T-helper 9 cell (primary cell): Measurements from ENCODE around the gene HSD3B7.
A peak's percentile ranks its signal among the peaks of the same experiment; 100 is the strongest.
"Not testable (repeated sequence)": the region's sequence is repeated elsewhere in the genome, so short reads cannot be mapped to it uniquely, and the experiment has no call there.

ENCODE experiments used
- DNase-seq: peaks from one replicate; pipeline ENCODE4 v3.0.0-alpha.2; 2020
- total RNA-seq, 2 donors: gene quantifications; one replicate each; lab custom pipeline; 2026; lab: John Stamatoyannopoulos, UW

The HSD3B7 gene
- total RNA-seq, result 0.24 to 1.4 reads per million in 2 donors

DNA sequence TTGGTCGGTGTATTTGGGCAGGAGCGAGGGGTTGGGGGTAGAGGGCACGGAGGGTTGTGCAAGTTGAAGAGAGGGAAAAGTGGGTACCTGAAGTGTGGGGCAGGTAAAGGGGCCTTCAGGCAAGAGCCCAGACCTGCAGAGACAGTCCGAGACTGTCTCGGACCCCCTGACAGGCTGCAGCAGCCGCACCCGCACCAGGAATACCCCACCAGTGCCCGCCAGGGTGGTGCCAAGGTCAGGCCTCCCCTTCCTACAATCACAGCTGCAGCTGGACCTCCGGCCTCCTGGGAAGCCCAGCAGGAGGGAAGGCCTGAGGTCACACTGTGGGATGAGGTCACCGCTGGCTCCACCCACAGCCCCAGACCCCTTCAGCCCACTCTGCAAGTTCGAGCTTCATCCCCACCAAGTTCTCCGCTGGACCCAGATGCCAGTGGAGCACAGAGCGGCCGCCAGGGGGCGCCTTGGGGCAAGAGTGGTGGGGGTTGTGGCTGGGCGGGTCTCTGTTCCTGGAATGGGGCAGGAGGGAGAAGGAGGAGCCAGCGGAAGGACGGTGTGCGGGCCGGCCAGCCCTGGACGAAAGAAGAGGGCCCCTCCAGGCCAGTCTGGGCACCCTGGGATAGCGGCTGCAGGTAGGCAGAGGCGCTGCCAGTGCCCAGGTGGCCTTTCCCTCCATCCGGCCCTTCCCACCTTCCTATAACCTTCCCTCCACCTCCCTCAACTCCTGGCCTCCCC lies at the start of gene HSD3B7:
Gene HSD3B7 (plus strand): TSS at position 539 of the 732 bp plus-strand sequence. CDS start 452 bp downstream, outside the sequence.
- DNase-seq, result peak; percentile 84

DNA sequence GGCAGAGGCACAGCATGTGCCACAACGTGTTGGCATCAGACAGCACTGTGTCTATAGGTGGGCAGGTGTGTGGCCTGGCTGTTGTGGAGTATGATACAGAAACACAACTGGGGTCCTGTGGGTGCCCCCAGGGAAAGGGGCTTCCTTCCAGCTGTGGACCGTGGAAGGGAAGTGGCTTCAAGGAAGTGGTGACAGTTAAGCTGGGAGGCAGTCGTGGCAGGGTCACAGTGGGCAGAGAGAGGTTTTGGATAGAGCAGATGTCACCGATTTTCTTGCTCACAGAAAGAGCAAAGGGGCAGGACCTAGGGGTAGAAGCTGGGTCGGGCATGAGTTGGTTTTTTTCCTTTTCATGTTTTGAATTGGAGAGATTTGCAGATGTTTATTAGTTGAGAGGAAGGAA lies 47.3 kb upstream of the HSD3B7 start:
- DNase-seq, result no peak

DNA sequence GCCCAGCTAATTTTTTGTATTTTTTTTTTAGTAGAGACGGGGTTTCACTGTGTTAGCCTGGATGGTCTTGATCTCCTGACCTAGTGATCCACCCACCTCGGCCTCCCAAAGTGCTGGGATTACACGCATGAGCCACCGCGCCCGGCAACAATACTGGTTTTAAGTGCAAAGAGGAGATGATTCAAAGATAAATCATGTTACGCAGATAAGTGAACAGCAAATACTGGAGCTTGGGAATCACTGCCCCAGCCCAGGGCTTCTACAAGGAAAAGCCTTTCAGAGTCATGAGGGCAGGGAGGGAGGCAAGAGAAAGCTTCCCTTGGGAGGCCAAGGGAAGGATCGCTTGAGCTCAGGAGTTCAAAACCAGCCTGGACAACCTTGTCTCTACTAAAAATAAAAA lies 45.4 kb upstream of the HSD3B7 start:
- not testable (repeated sequence) for DNase-seq

DNA sequence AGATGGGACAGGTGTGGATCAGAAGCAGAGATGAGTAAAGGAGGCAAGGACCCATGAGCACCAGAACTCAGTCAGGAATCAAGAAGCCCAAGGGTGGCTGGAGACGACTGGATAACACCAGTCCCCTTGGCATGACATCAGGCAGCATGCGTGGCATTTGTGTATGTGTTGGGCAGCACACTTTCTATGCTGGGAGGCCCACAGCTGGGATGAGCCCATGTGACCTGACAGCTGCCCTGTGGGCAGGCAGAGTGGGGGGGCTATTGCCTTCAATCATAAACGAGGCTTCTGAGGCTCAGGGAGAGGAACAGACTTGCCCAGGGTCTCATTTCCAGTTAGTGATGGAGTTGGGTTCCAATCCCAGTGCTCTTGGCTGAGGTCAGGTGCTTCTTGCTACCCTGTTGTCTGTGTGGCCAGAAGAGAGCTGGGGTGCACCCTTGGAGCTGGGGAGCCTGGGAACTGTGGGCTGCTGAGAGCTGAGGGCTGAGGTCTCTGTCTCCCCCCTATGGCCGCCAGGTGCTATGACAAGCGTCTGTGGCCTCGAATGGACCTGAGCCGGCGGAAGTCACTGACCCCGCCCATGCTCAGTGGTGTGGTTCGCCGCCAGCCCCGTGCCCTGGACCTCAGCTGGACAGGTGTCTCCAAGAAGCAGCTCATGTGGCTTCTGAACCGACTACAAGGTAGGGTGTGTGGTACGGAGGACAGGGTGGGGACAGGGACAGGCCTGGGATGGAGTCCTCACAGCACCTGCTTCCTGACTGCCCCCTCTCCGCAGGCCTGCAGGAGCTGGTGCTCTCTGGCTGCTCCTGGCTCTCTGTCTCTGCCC lies 43.2 kb upstream of the HSD3B7 start:
- peak; percentile 50 for DNase-seq

DNA sequence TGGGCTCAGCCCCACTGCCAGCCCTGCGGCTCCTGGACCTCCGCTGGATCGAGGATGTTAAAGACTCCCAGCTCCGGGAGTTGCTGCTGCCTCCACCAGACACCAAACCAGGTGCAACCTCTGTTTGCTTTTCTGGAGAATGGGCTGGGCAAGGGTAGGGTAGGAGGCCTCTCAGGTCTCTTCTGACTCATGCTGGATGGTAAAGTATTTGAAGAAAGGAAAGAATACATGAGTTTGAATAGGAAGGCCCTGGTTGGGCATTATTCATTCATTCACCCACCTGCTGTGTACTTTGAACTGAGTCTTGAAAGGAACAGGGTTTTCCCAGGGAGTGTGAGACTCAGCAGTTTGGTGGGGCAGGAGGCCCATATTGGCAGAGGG lies 42.6 kb upstream of the HSD3B7 start:
- DNase-seq, result no peak

GRCh38 chr16:30944352-30944751 lies 40.7 kb upstream of the HSD3B7 start:
- DNase-seq, result no peak

DNA sequence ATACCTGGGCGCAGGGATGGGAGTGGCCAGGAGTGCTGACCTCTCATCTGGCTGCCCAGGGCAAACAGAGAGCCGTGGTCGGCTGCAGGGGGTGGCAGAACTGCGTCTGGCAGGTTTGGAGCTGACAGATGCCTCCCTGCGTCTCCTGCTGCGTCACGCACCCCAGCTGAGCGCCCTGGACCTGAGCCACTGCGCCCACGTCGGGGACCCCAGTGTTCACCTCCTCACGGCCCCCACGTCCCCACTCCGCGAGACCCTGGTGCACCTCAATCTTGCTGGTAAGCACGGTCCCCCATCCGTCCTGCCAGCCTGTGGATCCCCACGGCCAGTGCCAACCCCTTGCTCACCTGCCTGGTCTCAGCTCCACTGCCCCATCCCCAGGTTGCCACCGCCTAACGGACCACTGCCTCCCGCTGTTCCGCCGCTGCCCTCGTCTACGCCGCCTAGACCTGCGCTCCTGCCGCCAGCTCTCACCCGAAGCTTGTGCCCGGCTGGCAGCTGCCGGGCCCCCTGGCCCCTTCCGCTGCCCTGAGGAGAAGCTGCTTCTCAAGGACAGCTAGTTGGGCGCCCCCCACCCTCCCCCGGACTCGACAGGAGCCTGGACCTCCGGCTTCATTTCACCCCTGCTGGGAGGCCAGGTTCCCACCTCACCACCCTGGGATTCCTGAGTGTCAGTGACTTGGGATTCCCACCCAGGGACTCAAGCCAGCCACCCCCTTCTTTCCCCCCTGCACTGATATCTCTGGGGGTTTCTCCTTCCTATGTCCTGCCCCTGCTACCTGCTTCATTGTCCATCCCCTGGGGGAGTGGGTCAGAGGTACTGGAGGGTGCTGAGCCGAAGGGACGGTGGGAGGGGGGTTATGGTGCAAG lies 38.1 kb upstream of the HSD3B7 start:
- no peak for DNase-seq

- DNase-seq, result no peak
Measured at GRCh38 chr16:30947541-30947858, 37.5 kb upstream of the HSD3B7 start.

GRCh38 chr16:30947859-30948666 lies 36.9 kb upstream of the HSD3B7 start:
- DNase-seq, result no peak

- DNase-seq, result no peak
Measured at GRCh38 chr16:30948667-30949649, 36.0 kb upstream of the HSD3B7 start, which contains the start of gene ORAI3. TSS of gene ORAI3 (plus strand) at chr16:30949068. CDS start at chr16:30949290, 222 bp downstream.

DNA sequence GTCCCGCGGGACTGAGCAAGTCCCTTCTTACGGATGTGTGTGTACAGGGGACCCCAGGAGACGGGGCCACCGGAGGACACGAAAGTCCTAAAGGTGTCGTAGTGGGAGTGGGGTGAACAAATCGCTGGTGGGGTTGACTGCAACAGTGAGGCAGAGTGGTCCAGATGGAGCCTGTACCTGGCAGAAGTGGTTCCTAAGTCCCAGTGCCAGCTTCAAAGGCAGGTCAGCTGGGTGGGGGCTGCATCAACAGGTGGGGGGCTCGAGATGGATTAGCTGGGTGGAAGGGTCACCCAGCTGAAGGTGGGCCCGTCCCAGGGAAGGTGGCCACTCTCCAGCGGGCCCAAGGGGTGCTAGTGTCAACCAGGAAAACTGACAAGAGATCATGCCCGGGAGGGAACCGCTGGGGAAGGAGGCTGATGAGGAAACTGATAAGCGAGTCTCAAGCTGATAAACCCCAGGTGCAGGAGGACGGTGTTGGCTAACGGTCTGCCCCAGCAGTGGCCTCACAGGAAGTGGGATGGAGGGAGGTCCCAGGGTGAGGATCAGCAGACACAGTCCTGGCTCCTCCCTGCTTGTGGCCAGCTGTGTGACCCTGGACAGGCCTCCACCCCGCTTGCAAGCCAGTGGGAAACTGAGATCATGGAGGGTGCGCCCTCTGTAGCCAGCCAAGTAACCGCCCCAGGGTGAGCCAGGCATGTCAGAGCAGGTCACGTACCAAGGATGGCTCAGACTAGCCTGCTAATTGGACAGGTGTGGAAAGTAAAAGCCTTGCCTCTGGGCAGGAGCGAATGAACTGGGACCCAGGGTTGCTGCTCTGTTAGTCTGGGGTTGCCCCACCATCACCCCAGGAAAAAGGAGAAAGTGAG lies 35.1 kb upstream of the HSD3B7 start:
- no peak for DNase-seq

- no peak for DNase-seq
Measured at GRCh38 chr16:30950516-30951065, 34.4 kb upstream of the HSD3B7 start.

DNA sequence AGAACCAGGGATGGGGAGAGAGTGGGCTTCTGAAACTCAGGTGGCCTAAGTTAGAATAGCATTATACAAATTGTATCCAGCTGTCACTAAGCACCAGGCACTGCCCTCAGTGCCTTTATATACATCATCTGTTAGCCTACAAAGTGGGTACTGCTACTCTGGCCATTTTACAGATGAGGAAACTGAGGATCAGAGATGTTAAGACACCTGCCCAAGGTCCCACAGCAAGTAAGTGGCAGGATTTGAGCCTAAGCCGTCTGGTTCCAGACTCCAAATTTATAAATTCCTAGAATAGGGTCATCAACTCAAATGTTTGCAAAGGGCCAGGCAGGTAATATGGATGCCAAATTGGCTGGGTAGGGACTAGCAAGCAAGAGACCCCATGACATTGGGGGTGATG lies 33.8 kb upstream of the HSD3B7 start:
- no peak for DNase-seq

DNA sequence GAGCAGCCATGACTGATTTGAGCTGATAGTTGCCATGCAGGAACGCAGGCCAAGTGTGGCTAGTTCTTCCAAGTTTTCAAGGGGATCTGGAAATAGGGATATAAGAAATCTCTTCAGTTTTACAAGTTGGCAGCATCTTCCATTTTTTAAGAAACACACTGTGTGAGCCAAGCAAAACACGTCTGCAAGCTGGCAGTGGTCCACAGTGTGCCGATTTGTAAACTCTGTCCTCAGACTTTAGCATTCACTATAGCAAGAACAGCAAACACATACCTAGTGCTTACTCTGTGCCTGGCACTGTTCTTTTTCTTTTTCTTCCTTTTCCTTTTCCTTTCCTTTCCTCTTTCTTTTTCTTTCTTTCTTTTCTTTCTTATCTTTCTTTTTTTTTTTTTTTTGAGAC lies 33.3 kb upstream of the HSD3B7 start:
- no peak for DNase-seq

- DNase-seq, result no peak
Measured at GRCh38 chr16:30953111-30953510, 31.9 kb upstream of the HSD3B7 start.

DNA sequence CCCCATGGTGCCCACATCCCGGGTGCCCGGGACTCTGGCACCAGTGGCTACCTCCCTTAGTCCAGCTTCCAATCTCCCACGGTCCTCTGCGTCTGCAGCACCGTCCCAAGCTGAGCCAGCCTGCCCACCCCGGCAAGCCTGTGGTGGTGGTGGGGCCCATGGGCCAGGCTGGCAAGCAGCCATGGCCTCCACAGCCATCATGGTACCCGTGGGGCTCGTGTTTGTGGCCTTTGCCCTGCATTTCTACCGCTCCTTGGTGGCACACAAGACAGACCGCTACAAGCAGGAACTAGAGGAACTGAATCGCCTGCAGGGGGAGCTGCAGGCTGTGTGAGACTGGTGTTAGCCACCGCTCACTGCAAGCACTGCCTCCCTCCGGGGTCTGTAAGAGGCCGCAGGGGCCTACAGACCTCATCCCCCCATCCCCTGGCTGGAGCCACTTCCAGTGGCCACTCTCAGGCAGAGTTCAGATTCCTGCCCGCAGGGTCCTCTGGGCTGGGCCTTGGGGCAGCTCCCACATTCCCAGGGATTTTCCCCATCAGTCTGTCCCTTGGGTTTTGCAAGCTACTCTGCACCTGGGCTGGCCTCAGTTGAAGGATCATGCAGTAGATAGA lies 31.4 kb upstream of the HSD3B7 start:
- DNase-seq, result peak; percentile 47

DNA sequence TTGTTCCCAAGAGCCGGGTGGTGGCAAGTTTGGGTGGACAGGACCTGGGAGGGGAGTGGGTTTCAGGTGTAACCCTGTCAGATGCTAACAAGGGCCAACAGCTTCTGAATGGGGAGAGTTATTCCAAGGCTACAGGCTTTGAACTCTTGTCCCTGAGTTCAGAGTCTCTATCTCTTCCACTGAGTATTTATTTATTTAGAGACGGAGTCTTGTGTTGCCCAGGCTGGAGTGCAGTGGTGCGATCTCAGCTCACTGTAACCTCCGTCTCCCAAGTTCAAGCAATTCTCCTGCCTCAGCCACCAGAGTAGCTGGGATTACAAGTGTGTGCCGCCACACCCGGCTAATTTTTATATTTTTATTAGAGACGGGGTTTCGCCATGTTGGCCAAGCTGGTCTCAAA lies 30.0 kb upstream of the HSD3B7 start:
- no peak for DNase-seq

- peak; percentile 83 for DNase-seq
Measured at GRCh38 chr16:30956601-30957455, 28.2 kb upstream of the HSD3B7 start.
